ENCODE measurements around the gene MYO1D.

MYO1D gene

DNA sequence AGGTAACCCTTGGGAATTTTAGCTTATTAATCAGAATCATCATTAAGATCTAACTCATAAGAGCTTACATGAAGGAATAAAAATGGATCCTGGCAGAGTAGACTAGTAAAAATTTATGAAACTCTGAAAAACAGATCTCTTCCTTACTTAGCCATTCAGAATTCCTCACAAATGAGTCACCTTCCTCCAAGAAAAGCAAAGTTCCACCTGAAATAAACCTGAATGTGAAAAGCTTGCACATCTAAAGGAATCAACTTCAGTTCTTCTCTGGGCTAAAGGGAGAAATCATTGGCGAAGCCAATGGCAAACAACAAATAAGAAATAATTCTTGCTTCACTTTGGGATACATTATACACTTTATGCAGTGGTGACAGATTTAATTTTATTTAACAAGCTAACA is 22.7 kb downstream of the MYO1D start:
- DNase-seq: no peak

- no peak for DNase-seq
Measured at GRCh38 chr17:32852811-32853210, 24.1 kb downstream of the MYO1D start.

DNA sequence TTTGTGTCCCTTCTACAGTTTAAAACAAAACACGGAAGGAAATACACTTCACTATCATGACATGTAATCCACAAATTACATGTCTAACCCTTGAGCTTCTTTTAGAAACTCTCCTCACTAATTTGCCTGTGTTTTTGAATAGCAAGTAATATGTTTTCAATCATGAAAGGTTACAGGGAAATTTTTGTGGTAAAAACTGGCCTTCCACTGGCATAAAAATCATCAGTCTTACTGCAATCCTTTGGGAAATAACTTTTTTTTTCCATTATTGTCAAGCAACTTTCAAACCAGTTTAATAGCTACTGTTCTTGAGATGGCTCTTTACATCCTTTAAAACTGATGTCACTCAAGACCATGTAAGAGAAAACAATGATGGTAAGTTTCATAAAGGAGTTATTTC is 27.0 kb downstream of the MYO1D start:
- DNase-seq: no peak

- no peak for DNase-seq
Measured at GRCh38 chr17:32847977-32848376, 28.9 kb downstream of the MYO1D start.

DNA sequence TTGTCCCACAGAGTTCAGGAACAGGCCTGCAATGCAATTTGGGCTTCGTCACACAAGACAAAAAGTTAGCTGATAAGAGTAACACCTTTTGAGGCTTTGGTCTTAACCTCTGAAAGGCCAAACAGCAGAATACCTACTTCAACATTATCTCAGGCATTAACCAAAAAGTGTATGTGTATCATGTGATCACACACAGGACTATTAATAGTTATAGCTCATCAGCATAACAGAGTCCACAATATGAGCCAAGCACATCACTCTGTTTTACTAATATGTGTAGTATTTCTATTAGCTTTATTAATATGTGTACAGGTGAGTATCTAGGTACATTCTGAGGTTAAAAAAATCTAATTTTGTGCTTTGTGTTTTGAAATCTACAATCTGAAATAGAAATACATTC is 30.8 kb downstream of the MYO1D start:
- no peak for DNase-seq

- DNase-seq: no peak
Measured at GRCh38 chr17:32840241-32840640, 36.7 kb downstream of the MYO1D start.

DNA sequence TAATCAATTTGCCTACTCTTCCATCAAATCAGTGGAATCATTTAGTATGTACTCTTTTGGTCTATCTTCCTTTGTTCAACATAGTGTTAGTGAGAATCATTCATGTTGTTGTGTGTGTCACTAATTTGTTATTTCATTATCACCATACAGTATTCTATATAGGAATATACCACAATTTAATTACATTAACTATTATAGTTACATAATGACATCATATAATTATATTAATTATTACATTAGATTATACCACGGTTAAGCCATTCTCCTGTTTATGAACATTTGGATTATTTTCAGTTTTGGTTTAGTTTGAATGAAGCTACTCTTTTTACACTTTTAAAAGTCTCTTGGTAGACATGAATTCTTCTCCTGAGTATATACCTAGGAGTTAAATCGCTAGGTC is 40.4 kb downstream of the MYO1D start:
- DNase-seq: no peak

GRCh38 chr17:32835291-32835761 is 41.6 kb downstream of the MYO1D start:
- DNase-seq: no peak

- DNase-seq: no peak
Measured at GRCh38 chr17:32834104-32834503, 42.8 kb downstream of the MYO1D start.

GRCh38 chr17:32833526-32833925 is 43.4 kb downstream of the MYO1D start:
- no peak for DNase-seq

- DNase-seq: no peak
Measured at GRCh38 chr17:32833076-32833475, 43.8 kb downstream of the MYO1D start.

DNA sequence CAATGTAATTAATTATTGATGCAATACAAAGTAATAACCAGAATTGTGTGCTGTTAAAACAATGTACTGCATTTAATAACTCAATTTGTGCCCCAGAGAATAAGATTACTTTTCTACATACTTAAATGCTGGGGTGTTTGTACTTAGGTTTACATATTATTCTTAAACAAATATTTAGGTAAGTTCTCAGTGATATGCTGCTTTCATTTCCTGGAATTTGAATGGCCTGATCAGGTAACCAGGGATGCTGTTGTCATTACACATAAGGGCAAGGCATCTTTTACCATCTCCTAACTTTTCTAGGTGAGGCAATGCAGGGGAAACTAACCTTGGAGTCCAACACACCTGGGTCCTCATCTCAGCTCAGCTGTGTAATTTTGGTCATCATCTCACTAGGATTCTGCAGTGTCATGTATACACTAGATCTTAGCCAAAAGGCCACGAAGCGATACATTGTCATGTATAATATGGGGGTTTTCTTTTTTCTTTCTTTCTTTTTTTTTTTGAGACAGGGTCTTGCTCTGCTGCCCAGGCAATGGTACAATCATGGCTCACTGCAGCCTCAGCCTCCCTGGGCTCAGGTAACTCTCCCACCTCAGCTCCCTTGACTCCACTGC is 45.2 kb downstream of the MYO1D start:
- DNase-seq: no peak

GRCh38 chr17:32831223-32831622 is 45.7 kb downstream of the MYO1D start:
- no peak for DNase-seq

- no peak for DNase-seq
Measured at GRCh38 chr17:32828822-32829221, 48.1 kb downstream of the MYO1D start.

DNA sequence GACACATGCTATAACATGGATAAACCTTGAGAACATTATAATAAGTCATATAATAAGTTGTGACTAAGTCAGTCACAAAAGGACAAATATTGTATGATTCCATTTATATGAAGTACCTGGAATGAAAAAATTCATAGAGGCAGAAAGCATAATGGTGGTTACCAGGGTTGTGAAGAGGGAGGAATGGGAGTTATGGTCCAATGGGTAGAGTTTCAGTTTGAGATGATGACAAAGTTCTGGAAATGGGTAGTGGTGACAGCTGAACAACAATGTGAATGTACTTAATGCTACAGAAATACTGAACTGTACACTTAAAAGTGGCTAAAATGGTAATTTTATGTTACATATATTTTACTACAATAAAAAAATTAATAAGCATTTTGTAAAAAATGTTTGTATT is 49.7 kb downstream of the MYO1D start:
- DNase-seq: no peak

DNA sequence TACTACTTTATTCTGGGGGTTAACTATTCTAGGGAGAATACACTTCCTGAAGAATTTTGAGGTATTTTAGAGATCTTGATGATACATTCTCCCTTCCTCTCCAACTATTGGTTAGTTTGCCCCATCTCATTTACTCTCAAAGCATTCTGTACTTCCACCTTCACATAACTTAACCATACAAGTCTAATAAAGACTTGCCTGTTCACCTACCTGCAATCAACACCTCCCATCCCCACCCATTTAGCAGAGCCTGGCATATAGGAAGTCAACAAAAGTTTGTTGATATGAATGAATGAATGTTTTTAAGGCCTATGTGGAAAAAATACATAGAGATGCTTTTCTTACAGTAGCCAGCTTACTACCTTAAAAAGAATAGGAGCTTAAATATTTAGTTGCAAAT is 50.8 kb downstream of the MYO1D start:
- no peak for DNase-seq

DNA sequence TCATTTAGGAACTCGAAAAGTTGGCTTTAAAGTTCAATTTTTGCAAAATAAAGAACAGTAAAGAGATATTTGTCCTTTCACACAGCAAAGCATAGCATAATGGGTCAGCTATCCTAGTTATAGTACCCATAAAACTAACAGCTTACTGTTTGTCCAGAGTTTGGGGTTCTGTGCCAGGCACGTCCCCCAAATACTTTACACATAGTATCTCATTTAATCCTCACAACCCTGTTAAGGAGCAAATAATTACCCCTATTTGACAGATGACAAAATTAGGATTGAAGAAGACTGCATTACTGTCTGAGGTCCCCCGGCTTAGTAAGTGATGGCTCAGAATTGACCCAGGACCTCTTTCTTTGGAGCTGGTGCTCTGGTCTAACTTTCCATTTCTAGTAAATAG is 52.6 kb downstream of the MYO1D start:
- no peak for DNase-seq

DNA sequence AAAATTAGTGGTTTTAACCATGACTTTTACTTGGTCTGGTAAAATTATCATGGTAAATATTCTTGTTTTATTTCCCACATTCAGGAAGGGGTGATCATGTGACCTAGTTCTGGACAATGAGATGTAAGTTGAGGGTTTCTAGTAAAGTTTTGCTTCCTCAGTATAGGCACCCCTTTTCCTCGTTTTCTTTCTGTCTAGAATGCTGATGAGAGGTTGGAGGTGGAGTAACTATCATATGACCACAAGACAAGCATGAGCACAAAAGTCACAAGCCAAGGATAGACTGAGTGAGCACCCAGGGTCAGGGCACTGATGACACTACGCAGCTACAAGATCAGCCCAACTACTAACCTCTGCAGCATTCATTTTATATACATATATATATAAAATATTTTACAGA is 53.9 kb downstream of the MYO1D start:
- no peak for DNase-seq

- DNase-seq: peak; percentile 20
Measured at GRCh38 chr17:32821987-32822934, 54.7 kb downstream of the MYO1D start.

GRCh38 chr17:32820440-32820839 is 56.5 kb downstream of the MYO1D start:
- DNase-seq: no peak

- DNase-seq: no peak
Measured at GRCh38 chr17:32819787-32820186, 57.1 kb downstream of the MYO1D start.

DNA sequence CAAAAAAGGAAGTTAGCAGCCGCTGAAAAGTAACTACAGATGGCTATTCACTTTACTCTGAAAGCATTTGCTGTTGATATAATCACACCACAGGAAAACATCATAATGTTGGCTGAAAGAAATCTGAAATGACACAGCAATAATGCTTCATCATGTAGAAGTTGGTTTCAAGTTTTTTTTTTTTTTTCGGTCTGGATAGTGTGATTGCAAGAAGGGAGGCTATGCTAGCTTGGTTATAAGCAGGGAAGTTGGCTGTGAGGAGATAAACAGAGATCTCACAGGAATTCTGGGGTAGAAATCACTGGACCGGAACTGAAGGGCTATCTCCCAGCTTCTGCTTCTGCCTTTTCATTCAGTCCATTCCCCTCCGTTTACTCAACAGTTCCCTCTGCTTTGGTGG is 57.9 kb downstream of the MYO1D start:
- no peak for DNase-seq

DNA sequence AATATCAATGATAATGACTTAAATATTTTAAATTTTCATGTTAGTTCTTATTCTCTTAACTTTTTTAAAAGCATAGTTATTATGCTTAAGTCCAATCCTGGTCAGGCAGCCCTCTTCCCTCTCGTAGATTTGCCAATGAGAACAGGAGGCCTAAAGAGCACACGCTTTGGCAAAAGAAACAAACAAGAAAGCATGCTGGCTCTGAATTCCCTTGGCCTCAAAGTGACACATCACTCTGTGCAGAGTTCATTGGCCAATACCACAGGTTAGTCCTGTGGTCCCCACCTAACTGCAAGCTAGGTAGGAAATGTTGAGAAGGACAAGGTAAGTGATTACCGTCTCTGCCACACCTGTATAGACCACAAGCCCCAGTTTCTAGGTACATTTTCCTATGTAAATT is 61.5 kb downstream of the MYO1D start:
- no peak for DNase-seq

- DNase-seq: no peak
Measured at GRCh38 chr17:32814836-32815235, 62.1 kb downstream of the MYO1D start.

Data from activated CD8-positive, alpha-beta memory T cell treated with anti-CD3 and anti-CD28 coated beads, Interleukin-2, amount 50 U/mL, for 4 hours (primary cell).